Stomach (tissue), 9 donors: ENCODE data around the gene CDADC1. TPM values are rescaled to one million over a fixed set of nuclear protein-coding genes. Genes with fewer than 3 reads are reported as not detected.
A peak's percentile ranks its signal among the peaks of the same experiment; 100 is the strongest.

Experiments
- DNase-seq, 2 donors: peaks; one replicate each; pipeline versions ENCODE4 v3.0.0 to v3.0.0-alpha.2; 2013 to 2019
- H3K27ac ChIP-seq, 5 donors: fragments of 200-600 bp in 4 of 5; sonication (generic) in 4 of 5; one replicate each; pipeline ENCODE4 v1.5.1; 2013 to 2019; ENCODE audit warnings: mild to moderate bottlenecking in 1 of 5, moderate library complexity in 1 of 5
- H3K27me3 ChIP-seq, 3 donors: fragments of 200-600 bp; sonication (generic); one replicate each; pipeline ENCODE4 v1.5.1; 2017 to 2019; ENCODE audit warnings: mixed run types in 1 of 3
- H3K36me3 ChIP-seq, 4 donors: fragments of 200-600 bp; sonication (generic); 1 replicate in 3 of 4; 2 replicates in 1 of 4; pipeline ENCODE4 v1.5.1; 2016 to 2019
- H3K4me1 ChIP-seq, 4 donors: fragments of 200-600 bp; sonication (generic); one replicate each; pipeline ENCODE4 v1.5.1; 2016 to 2019
- H3K4me3 ChIP-seq, 4 donors: fragments of 200-600 bp; sonication (generic) in 3 of 4; one replicate each; pipeline ENCODE4 v1.5.1; 2016 to 2019; ENCODE audit warnings: mild to moderate bottlenecking in 1 of 4
- H3K9me3 ChIP-seq, 4 donors: fragments of 200-600 bp; sonication (generic); one replicate each; pipeline ENCODE4 v1.5.1; 2016 to 2019
- EP300 ChIP-seq: sonication (generic); formaldehyde crosslinking; IDR thresholded peaks from one replicate; pipeline ENCODE4 v1.6.1; 2017; ENCODE audit warnings: antibody characterized with exemption
- POLR2A ChIP-seq, 4 donors: fragments of 450-650 bp; IDR thresholded peaks; one replicate each; pipeline ENCODE4 v1.6.1; 2016; ENCODE audit warnings: antibody characterized with exemption in 4 of 4, control low read depth in 2 of 4, mild to moderate bottlenecking in 1 of 4, moderate library complexity in 1 of 4
- POLR2AphosphoS5 ChIP-seq, 3 donors: sonication (generic); formaldehyde crosslinking; IDR thresholded peaks; one replicate each; pipeline ENCODE4 v1.6.1; 2016; ENCODE audit warnings: antibody characterized with exemption in 3 of 3
- WGBS, 5 donors: extraction: QIAGEN DNeasy Blood & Tissue Kit in 3 of 5; methylation state at CpG; one replicate each; pipeline versions ENCODE4 v1.1.5 to v1.1.7; 2013 to 2018; 5-methylcytosine and 5-hydroxymethylcytosine counted together
- intact Hi-C: fragments of 100-400 bp; cut with DNase I; formaldehyde crosslinking; loops from one replicate; pipeline ENCODE4 v1.15.1; 2023; ENCODE audit warnings: low total_unique reads
- polyA plus RNA-seq, 3 donors: library from polyadenylated mRNA; stranded (reverse); fragments of 200-250 nt; gene quantifications; one replicate each; pipeline ENCODE4 v1.2.3, GENCODE V29; 2013
- total RNA-seq, 5 donors: library from RNA; depleted of rRNA; stranded (reverse); fragments of >200 nt; gene quantifications; one replicate each; pipeline versions ENCODE4 v1.1.0 to v1.2.3, GENCODE V29; 2014 to 2016
- TF ChIP-seq, protein P1 (sequence below), 7 experiments: fragments of 450-650 bp in 4 of 7; fragments of 200-600 bp in 3 of 7; sonication (generic) in 3 of 7; IDR thresholded peaks; one replicate each; pipeline ENCODE4 v1.5.1; 2016 to 2019; ENCODE audit warnings: antibody characterized with exemption in 7 of 7, control low read depth in 2 of 7, mild to moderate bottlenecking in 1 of 7
- donor health status: healthy with polysubstance abuse.
- donor health status: Bipolar disorder and iron deficiency.
- donor health status: healthy.

CDADC1 gene
- total and polyA plus RNA-seq, 8 donors, result 4.5 to 37.5 (median 14.6) TPM

DNA sequence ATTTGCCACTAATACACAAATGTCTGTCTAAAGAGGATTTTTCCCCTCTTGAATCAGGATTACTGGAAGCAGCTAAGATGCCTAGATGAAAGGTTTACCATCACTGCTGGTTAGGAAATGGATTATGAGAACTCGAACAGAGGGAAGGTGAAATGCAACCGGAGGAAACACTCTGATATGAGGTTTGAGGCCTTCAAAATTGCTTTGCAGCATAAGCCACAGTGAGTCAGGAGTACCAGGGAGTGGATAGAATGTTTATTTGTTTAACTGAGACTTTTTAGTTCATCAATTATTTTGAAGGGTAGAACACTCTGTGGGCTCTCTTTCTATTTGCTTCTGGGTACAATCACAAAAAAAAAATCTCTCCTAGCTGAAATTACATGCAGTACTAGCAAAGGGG lies 18.1 kb downstream of the CDADC1 start:
- TF ChIP-seq, protein P1, sequence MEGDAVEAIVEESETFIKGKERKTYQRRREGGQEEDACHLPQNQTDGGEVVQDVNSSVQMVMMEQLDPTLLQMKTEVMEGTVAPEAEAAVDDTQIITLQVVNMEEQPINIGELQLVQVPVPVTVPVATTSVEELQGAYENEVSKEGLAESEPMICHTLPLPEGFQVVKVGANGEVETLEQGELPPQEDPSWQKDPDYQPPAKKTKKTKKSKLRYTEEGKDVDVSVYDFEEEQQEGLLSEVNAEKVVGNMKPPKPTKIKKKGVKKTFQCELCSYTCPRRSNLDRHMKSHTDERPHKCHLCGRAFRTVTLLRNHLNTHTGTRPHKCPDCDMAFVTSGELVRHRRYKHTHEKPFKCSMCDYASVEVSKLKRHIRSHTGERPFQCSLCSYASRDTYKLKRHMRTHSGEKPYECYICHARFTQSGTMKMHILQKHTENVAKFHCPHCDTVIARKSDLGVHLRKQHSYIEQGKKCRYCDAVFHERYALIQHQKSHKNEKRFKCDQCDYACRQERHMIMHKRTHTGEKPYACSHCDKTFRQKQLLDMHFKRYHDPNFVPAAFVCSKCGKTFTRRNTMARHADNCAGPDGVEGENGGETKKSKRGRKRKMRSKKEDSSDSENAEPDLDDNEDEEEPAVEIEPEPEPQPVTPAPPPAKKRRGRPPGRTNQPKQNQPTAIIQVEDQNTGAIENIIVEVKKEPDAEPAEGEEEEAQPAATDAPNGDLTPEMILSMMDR (IDR thresholded peaks at IDR 0.05), result no peak
- TF ChIP-seq EP300 (no peak), POLR2AphosphoS5 (IDR thresholded peaks at IDR 0.05) (no peak), POLR2A (IDR thresholded peaks at IDR 0.05) (no peak)
- WGBS, 5 donors, result 71 to 81% (median 79%) methylated on average over 2 of the region's 2 CpGs
- intact Hi-C loops, result no loop called here
- no peaks in the 10 kb centered on the region for H3K9me3 ChIP-seq
- H3K4me1 ChIP-seq, result no peaks in the 10 kb centered on the region
- no peak overlapping the region for H3K4me3 ChIP-seq
- H3K27ac ChIP-seq, result no peak overlapping the region
- no peaks in the 10 kb centered on the region for H3K27me3 ChIP-seq
- DNase-seq, result no peak
- peaks cover 12 to 54% (median 46%) of the 10 kb centered on the region in 4 donors for H3K36me3 ChIP-seq

- TF ChIP-seq POLR2AphosphoS5 (IDR thresholded peaks at IDR 0.05), result no peak
- TF ChIP-seq POLR2A (IDR thresholded peaks at IDR 0.05), result no peak
- TF ChIP-seq, protein P1 (IDR thresholded peaks at IDR 0.05), result no peak
- no peak for TF ChIP-seq EP300
- WGBS, 5 donors, result 0 to 32% (median 24%) methylated on average over 1 of the region's 1 CpG
Measured at GRCh38 chr13:49271264-49271663, 23.5 kb downstream of the CDADC1 start.

DNA sequence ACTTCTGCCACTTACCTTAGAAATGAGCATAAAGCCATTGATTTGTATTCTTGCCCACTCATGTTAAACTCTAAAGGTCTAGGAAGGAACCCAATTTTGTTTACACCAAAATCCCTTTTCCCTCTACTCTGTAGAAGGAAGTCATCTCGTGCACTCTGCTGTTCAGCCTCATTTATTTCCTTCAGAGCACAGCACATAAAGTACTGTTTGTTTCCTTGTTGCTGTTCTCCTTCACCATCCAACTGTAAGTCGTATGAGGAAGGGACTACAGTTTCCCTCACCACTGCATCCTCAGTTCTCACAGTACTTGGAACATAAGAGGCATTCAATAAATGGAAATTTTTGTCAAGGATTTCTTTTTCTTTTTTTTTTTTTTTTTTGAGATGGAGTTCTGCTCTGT lies 24.6 kb downstream of the CDADC1 start:
- Histone ChIP-seq H3K36me3 (peaks cover 0 to 17% (median 13%) of the 10 kb centered on the region in 4 donors), H3K27ac (no peak overlapping the region), H3K4me1 (no peaks in the 10 kb centered on the region), H3K27me3 (no peaks in the 10 kb centered on the region), H3K9me3 (no peaks in the 10 kb centered on the region), H3K4me3 (no peak overlapping the region)
- TF ChIP-seq, protein P1 (IDR thresholded peaks at IDR 0.05), result no peak
- TF ChIP-seq POLR2A (IDR thresholded peaks at IDR 0.05) (no peak), POLR2AphosphoS5 (IDR thresholded peaks at IDR 0.05) (no peak), EP300 (no peak)
- intact Hi-C loops, result no loop called here
- peak in 1 of 2 donors; percentile 17 for DNase-seq
- 38 to 52% (median 43%) methylated on average over 2 of the region's 2 CpGs for WGBS, 5 donors

More at GRCh38 chr13:49271264-49271663, 23.5 kb downstream of the CDADC1 start:
- no peaks in the 10 kb centered on the region for H3K9me3 ChIP-seq
- no peak for DNase-seq
- no peaks in the 10 kb centered on the region for H3K27me3 ChIP-seq
- no peaks in the 10 kb centered on the region for H3K4me1 ChIP-seq
- H3K4me3 ChIP-seq, result no peak overlapping the region
- peaks cover 0 to 23% (median 21%) of the 10 kb centered on the region in 4 donors for H3K36me3 ChIP-seq
- H3K27ac ChIP-seq, result no peak overlapping the region
- intact Hi-C loops, result no loop called here

- intact Hi-C loops, result no loop called here
- TF ChIP-seq EP300 (no peak), POLR2A (IDR thresholded peaks at IDR 0.05) (no peak), POLR2AphosphoS5 (IDR thresholded peaks at IDR 0.05) (no peak)
- TF ChIP-seq, protein P1 (IDR thresholded peaks at IDR 0.05), result no peak
- Histone ChIP-seq H3K27me3 (no peaks in the 10 kb centered on the region), H3K4me1 (peaks cover 0 to 7% (median 0%) of the 10 kb centered on the region in 4 donors), H3K36me3 (peaks cover 3 to 30% (median 27%) of the 10 kb centered on the region in 4 donors), H3K4me3 (no peak overlapping the region), H3K27ac (no peak overlapping the region), H3K9me3 (no peaks in the 10 kb centered on the region)
- DNase-seq, result no peak
- 84 to 92% (median 90%) methylated on average over 2 of the region's 2 CpGs for WGBS, 5 donors
Measured at GRCh38 chr13:49278211-49278610, 30.5 kb downstream of the CDADC1 start.
